ENCODE data around the gene KL.

- no peak for TF ChIP-seq TAF1 (IDR thresholded peaks at IDR 0.05; ENCODE audit: low read depth)
- TF ChIP-seq REST (IDR thresholded peaks at IDR 0.05; ENCODE audit: low read depth): no peak
These were observed 17.0 kb downstream of the KL start for GRCh38 chr13:33033051-33033812.

Measured in Ishikawa (cell line).